ENCODE data around the gene FOXRED2.
"Not testable (repeated sequence)": the region's sequence is repeated elsewhere in the genome, so short reads cannot be mapped to it uniquely, and the experiment has no call there.

Gene FOXRED2

GRCh38 chr22:36536717-36537116 lies 29.9 kb upstream of the FOXRED2 start:
- H3K27ac ChIP-seq = no peak overlapping the region
- TF ChIP-seq ZFX (IDR thresholded peaks at IDR 0.05; ENCODE audit: borderline replicate concordance) (no peak), CTCF (IDR thresholded peaks at IDR 0.05) (no peak)

GRCh38 chr22:36533320-36533719 lies 26.5 kb upstream of the FOXRED2 start:
- H3K27ac ChIP-seq = not testable (repeated sequence)

DNA sequence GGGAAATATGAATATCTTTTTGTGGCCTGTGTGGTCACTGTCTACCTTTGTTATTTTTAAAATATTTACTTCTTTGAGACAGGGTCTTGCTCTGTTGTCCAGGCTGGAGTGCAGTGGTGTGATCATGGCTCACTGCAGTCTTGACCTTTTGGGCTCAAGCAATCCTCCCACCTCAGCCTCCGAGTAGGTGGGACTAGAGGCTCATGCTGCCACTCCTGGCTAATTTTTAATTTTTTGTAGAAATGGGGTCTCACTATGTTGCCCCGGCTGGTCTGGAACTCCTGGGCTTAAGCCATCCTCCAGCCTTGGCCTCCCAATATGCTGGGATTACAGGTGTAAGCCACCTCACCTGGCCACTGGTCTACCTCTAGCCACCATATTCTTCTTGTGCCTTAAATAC lies 25.6 kb upstream of the FOXRED2 start:
- TF ChIP-seq CTCF (IDR thresholded peaks at IDR 0.05) = no peak
- TF ChIP-seq ZFX (IDR thresholded peaks at IDR 0.05; ENCODE audit: borderline replicate concordance) = no peak
- H3K27ac ChIP-seq = no peak overlapping the region

DNA sequence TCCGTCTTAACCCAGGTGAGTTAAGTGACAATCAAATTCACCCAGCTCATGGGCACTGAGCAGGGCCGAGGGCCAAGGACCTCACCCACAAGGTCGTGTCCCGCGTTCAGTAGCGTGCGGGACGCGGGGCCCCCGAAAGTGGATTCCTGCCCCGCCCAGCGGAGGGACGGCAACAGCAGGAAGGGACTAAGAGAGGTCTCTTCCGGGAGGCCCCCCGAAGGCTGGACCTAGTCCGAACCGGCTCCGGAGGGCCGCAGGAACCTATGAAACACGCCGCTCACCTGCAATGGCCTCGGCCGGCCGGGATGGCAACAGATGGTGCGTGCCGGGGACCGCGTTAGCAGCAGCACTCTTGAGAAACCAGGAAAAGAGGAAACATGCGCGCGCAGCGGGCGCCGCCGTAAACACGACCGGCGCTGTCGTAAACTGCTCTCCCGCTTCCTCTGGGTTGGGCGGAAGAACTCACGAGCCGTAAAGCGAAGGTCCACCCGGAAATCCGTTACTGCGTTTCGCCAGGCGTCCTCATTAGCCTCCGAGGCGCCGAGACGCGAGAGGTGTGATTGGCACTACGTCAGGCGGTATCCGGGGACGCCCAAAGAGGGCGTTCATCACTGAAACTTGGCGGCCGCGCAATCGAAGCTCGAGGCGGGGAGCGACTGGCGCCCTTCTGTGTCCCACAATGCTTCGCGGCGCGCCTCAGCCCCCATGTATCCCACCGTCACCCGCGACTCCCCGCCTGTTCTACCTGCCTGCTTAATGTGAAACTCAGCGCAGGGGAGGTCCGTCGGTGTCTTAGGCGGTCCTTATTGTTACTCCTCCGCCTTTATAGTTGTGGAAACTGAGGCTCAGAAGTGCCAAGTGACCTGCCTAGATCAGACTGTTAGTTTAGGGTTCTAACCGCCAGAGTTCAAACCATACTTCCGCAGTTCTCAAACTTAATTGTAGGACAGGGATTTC lies 22.2 kb upstream of the FOXRED2 start, which contains the start of gene EIF3D:
TSS of gene EIF3D (minus strand) at position 372 of the 957 bp plus-strand sequence. CDS start 3,045 bp downstream, outside the sequence.
- TF ChIP-seq CTCF (IDR thresholded peaks at IDR 0.05) = no peak
- TF ChIP-seq ZFX (IDR thresholded peaks at IDR 0.05; ENCODE audit: borderline replicate concordance) = no peak
- H3K27ac ChIP-seq = peak within 1 kb of the TSS; percentile 89

GRCh38 chr22:36528341-36528740 lies 21.5 kb upstream of the FOXRED2 start:
- peak overlapping the region; percentile 89 for H3K27ac ChIP-seq
- TF ChIP-seq CTCF (IDR thresholded peaks at IDR 0.05) = no peak
- no peak for TF ChIP-seq ZFX (IDR thresholded peaks at IDR 0.05; ENCODE audit: borderline replicate concordance)

DNA sequence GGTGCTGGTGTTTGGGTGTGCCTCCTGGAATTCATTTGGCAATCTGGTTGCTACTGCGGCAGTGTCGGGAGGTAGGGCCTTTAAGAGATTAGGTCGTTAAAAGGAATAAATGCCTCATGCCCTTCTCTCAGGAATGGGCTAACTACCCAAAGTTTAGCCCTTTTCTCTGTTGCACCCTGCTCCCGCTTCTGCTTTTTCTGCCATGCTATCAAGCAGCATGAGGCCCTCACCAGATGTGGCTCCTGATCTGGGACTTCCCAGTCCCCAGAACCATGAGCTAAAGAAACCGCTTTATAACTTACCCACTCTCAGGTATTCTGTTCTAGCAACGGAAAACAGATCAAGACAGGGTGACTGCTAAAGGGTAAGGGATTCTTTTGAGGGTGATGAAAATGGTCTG lies 15.8 kb upstream of the FOXRED2 start:
- H3K27ac ChIP-seq = no peak overlapping the region
- TF ChIP-seq CTCF (IDR thresholded peaks at IDR 0.05) (no peak), ZFX (IDR thresholded peaks at IDR 0.05; ENCODE audit: borderline replicate concordance) (no peak)

DNA sequence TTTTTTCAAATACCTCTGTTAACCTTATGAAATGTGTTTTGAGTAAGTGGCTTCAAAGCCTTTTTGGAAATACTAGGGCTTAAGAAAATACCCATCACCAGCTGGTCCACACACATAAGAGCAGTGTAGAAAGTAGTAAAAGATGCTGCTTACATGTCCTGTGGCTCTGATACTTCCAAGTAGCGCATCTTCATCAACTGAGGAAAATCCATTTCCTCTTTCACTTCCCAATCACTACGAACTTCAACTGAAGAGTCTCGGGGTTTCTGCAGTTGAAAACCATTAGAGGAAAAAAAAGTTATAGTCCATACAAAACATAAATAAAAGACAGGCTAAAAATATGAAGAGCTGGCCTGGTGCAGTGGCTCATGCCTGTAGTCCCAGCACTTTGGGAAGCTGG lies 13.6 kb upstream of the FOXRED2 start:
- TF ChIP-seq ZFX (IDR thresholded peaks at IDR 0.05; ENCODE audit: borderline replicate concordance) (no peak), CTCF (IDR thresholded peaks at IDR 0.05) (no peak)

GRCh38 chr22:36519906-36520305 lies 13.1 kb upstream of the FOXRED2 start:
- not testable (repeated sequence) for H3K27ac ChIP-seq

More for the DNA sequence above, 13.6 kb upstream of the FOXRED2 start:
- no peak overlapping the region for H3K27ac ChIP-seq

Measured in 22Rv1 (cell line).